ENCODE data around the gene TBC1D22A.

The TBC1D22A gene

GRCh38 chr22:46758867-46759290 lies 3.6 kb upstream of the TBC1D22A start:
- TF ChIP-seq CTCF (IDR thresholded peaks at IDR 0.05; ENCODE audit: low read length, missing control alignments): peak; percentile 90
- DNase-seq (ENCODE audit: low read depth): peak; percentile 87
- H3K4me3 ChIP-seq (replicated peaks; ENCODE audit: low read depth, low read length): no peak overlapping the region

- no peak for TF ChIP-seq CTCF (IDR thresholded peaks at IDR 0.05; ENCODE audit: low read length, missing control alignments)
- H3K4me3 ChIP-seq (replicated peaks; ENCODE audit: low read depth, low read length): no peak overlapping the region
- no peak for DNase-seq (ENCODE audit: low read depth)
These were observed 1.4 kb upstream of the TBC1D22A start for GRCh38 chr22:46761017-46761416.

GRCh38 chr22:46761539-46762237 lies 762 bp upstream of the TBC1D22A start:
- TF ChIP-seq CTCF (IDR thresholded peaks at IDR 0.05; ENCODE audit: low read length, missing control alignments): no peak
- no peak for DNase-seq (ENCODE audit: low read depth)
- H3K4me3 ChIP-seq (replicated peaks; ENCODE audit: low read depth, low read length): peak overlapping the region; percentile 98

- DNase-seq (ENCODE audit: low read depth): peak; percentile 31
- TF ChIP-seq CTCF (IDR thresholded peaks at IDR 0.05; ENCODE audit: low read length, missing control alignments): no peak
- H3K4me3 ChIP-seq (replicated peaks; ENCODE audit: low read depth, low read length): peak overlapping the region; percentile 98
These were observed 728 bp downstream of the TBC1D22A start for GRCh38 chr22:46763051-46763705.

GRCh38 chr22:46764140-46764680 lies 1.8 kb downstream of the TBC1D22A start:
- TF ChIP-seq CTCF (IDR thresholded peaks at IDR 0.05; ENCODE audit: low read length, missing control alignments): no peak
- H3K4me3 ChIP-seq (replicated peaks; ENCODE audit: low read depth, low read length): no peak overlapping the region
- DNase-seq (ENCODE audit: low read depth): no peak

- TF ChIP-seq CTCF (IDR thresholded peaks at IDR 0.05; ENCODE audit: low read length, missing control alignments): no peak
- no peak overlapping the region for H3K4me3 ChIP-seq (replicated peaks; ENCODE audit: low read depth, low read length)
- DNase-seq (ENCODE audit: low read depth): no peak
These were observed 2.5 kb downstream of the TBC1D22A start for GRCh38 chr22:46764779-46765485.
